H9 (cell line): ENCODE measurements around the gene PKN3. TPM values are rescaled to one million over a fixed set of nuclear protein-coding genes. Genes with fewer than 3 reads are reported as not detected.

Experiments
- DNase-seq: peaks from one replicate; pipeline ENCODE4 v3.0.0-alpha.2; 2017
- H2AFZ ChIP-seq: one replicate; pipeline ENCODE4 v1.6.1; 2013; ENCODE audit warnings: mild to moderate bottlenecking, low read length, control low read depth, moderate library complexity
- H2AK5ac ChIP-seq: 2 replicates; pipeline ENCODE4 v1.6.1; 2013; ENCODE audit warnings: low read length, control low read depth, mixed read lengths; ENCODE audit not compliant: insufficient read length
- H2BK120ac ChIP-seq: one replicate; pipeline ENCODE4 v1.6.1; 2013; ENCODE audit warnings: low read depth, mild to moderate bottlenecking, low read length, control low read depth, inconsistent platforms; ENCODE audit not compliant: poor library complexity, severe bottlenecking
- H2BK12ac ChIP-seq: 2 replicates; pipeline ENCODE4 v1.6.1; 2013; ENCODE audit warnings: low read length, control low read depth, mixed read lengths, low read depth; ENCODE audit not compliant: insufficient read length
- H2BK15ac ChIP-seq: 2 replicates; pipeline ENCODE4 v1.6.1; 2013; ENCODE audit warnings: low read depth, low read length, control low read depth
- H2BK20ac ChIP-seq: one replicate; pipeline ENCODE4 v1.6.1; 2013; ENCODE audit warnings: low read depth, mild to moderate bottlenecking, low read length, control low read depth, inconsistent platforms; ENCODE audit not compliant: poor library complexity, severe bottlenecking
- H2BK5ac ChIP-seq: 2 replicates; pipeline ENCODE4 v1.6.1; 2013; ENCODE audit warnings: low read length, control low read depth, mixed read lengths; ENCODE audit not compliant: insufficient read length
- H3K14ac ChIP-seq: 2 replicates; pipeline ENCODE4 v1.6.1; 2013; ENCODE audit warnings: low read length, control low read depth; ENCODE audit not compliant: insufficient read depth
- H3K18ac ChIP-seq: 2 replicates; pipeline ENCODE4 v1.6.1; 2013; ENCODE audit warnings: low read depth, mild to moderate bottlenecking, mixed read lengths, low read length, control low read depth; ENCODE audit not compliant: insufficient read length
- H3K23ac ChIP-seq: 2 replicates; pipeline ENCODE4 v1.6.1; 2013; ENCODE audit warnings: low read length, control low read depth, mixed read lengths, low read depth; ENCODE audit not compliant: insufficient read length
- H3K23me2 ChIP-seq: 2 replicates; pipeline ENCODE4 v1.6.1; 2013; ENCODE audit warnings: low read depth, mild to moderate bottlenecking, mixed read lengths, low read length, control low read depth; ENCODE audit not compliant: insufficient read length, poor library complexity, severe bottlenecking
- H3K27ac ChIP-seq: 2 replicates; pipeline ENCODE4 v1.5.1; 2013; ENCODE audit warnings: low read length, control low read depth, mixed read lengths, low read depth; ENCODE audit not compliant: insufficient read length
- H3K27me3 ChIP-seq: 2 replicates; pipeline ENCODE4 v1.6.1; 2013; ENCODE audit warnings: low read length, control low read depth, inconsistent platforms; ENCODE audit not compliant: insufficient read depth
- H3K4ac ChIP-seq: 2 replicates; pipeline ENCODE4 v1.6.1; 2013; ENCODE audit warnings: low read depth, mild to moderate bottlenecking, control low read depth, inconsistent platforms, low read length, moderate library complexity
- H3K4me1 ChIP-seq: 2 replicates; pipeline ENCODE4 v1.6.1; 2013; ENCODE audit warnings: low read length, control low read depth, inconsistent platforms; ENCODE audit not compliant: insufficient read depth
- H3K4me2 ChIP-seq: 2 replicates; pipeline ENCODE4 v1.6.1; 2013; ENCODE audit warnings: low read length, control low read depth, mixed read lengths; ENCODE audit not compliant: insufficient read length, insufficient read depth
- H3K56ac ChIP-seq: 2 replicates; pipeline ENCODE4 v1.6.1; 2013; ENCODE audit warnings: low read depth, mild to moderate bottlenecking, mixed read lengths, low read length, control low read depth; ENCODE audit not compliant: insufficient read length
- H3K79me1 ChIP-seq: 2 replicates; pipeline ENCODE4 v1.6.1; 2013; ENCODE audit warnings: low read depth, mild to moderate bottlenecking, moderate library complexity, low read length, control low read depth, inconsistent platforms; ENCODE audit not compliant: insufficient read depth, poor library complexity, severe bottlenecking
- H3K79me2 ChIP-seq: 2 replicates; pipeline ENCODE4 v1.6.1; 2013; ENCODE audit warnings: low read length, control low read depth, inconsistent platforms; ENCODE audit not compliant: insufficient read depth
- H3K9ac ChIP-seq: 2 replicates; pipeline ENCODE4 v1.6.1; 2013; ENCODE audit warnings: low read length, control low read depth, mixed read lengths; ENCODE audit not compliant: insufficient read length; ENCODE audit errors: extremely low read depth
- H3K9me3 ChIP-seq: one replicate; pipeline ENCODE4 v1.6.1; 2013; ENCODE audit warnings: low read depth, low read length, inconsistent platforms; ENCODE audit not compliant: control insufficient read depth
- H3T11ph ChIP-seq: one replicate; pipeline ENCODE4 v1.6.1; 2013; ENCODE audit warnings: mild to moderate bottlenecking, low read length, control low read depth, inconsistent platforms
- H4K20me1 ChIP-seq: one replicate; pipeline ENCODE4 v1.6.1; 2013; ENCODE audit not compliant: control insufficient read depth, insufficient read length, insufficient read depth
- H4K5ac ChIP-seq: 2 replicates; pipeline ENCODE4 v1.6.1; 2013; ENCODE audit warnings: low read depth, mild to moderate bottlenecking, mixed read lengths, low read length, control low read depth; ENCODE audit not compliant: insufficient read length
- H4K8ac ChIP-seq: replicated peaks from 2 replicates; pipeline ENCODE4 v1.6.1; 2013; ENCODE audit warnings: low read length, control low read depth, mixed read lengths, low read depth; ENCODE audit not compliant: insufficient read length
- H4K91ac ChIP-seq: 2 replicates; pipeline ENCODE4 v1.6.1; 2013; ENCODE audit warnings: low read depth, mild to moderate bottlenecking, moderate library complexity, mixed read lengths, low read length, control low read depth; ENCODE audit not compliant: insufficient read length
- H3K27ac Mint-ChIP-seq, 3 experiments: 2 replicates in 2 of 3; 3 replicates in 1 of 3; pipeline ENCODE4 v1.8.0; 2020 to 2021; ENCODE audit warnings: mixed read lengths in 3 of 3, mild to moderate bottlenecking in 1 of 3, moderate library complexity in 1 of 3
- H3K27me3 Mint-ChIP-seq: 2 replicates; pipeline ENCODE4 v1.8.0; 2021; ENCODE audit warnings: low read depth, mild to moderate bottlenecking, moderate library complexity, mixed read lengths
- H3K36me3 Mint-ChIP-seq, 3 experiments: 2 replicates in 2 of 3; 3 replicates in 1 of 3; pipeline ENCODE4 v1.8.0; 2020 to 2021; ENCODE audit warnings: low read depth in 3 of 3, mixed read lengths in 3 of 3; ENCODE audit not compliant: insufficient read depth in 1 of 3
- H3K4me1 Mint-ChIP-seq, 2 experiments: 2 replicates each; pipeline ENCODE4 v1.8.0; 2020; ENCODE audit warnings: mixed read lengths in 2 of 2
- H3K4me3 Mint-ChIP-seq, 2 experiments: 2 replicates in 1 of 2; 3 replicates in 1 of 2; pipeline ENCODE4 v1.8.0; 2020 to 2021; ENCODE audit warnings: mild to moderate bottlenecking in 2 of 2, mixed read lengths in 2 of 2, moderate library complexity in 1 of 2
- H3K9me3 Mint-ChIP-seq, 2 experiments: 2 replicates in 1 of 2; 3 replicates in 1 of 2; pipeline ENCODE4 v1.8.0; 2020; ENCODE audit warnings: mild to moderate bottlenecking in 2 of 2, mixed read lengths in 2 of 2, moderate library complexity in 1 of 2
- WGBS: extraction: QIAGEN DNeasy Blood & Tissue Kit; methylation state at CpG from one replicate; pipeline ENCODE4 v1.1.7; 2013; ENCODE audit warnings: missing lambda C conversion rate, low lambda C conversion rate, mixed read lengths; ENCODE audit not compliant: insufficient read length; ENCODE audit errors: extremely low coverage; 5-methylcytosine and 5-hydroxymethylcytosine counted together
- total RNA-seq: library from RNA; stranded (reverse); gene quantifications from 2 replicates; pipeline ENCODE4 v1.2.1, GENCODE V29; 2021
- TF ChIP-seq, protein P1 (sequence below): fragments of 200-600 bp; sonication (generic); conservative IDR thresholded peaks from 3 replicates; pipeline ENCODE4 v1.8.0; 2021; ENCODE audit warnings: antibody characterized with exemption, mild to moderate bottlenecking

PKN3 gene
- total RNA-seq, 1 experiment from 2014 or later, result 25.0 TPM

DNA sequence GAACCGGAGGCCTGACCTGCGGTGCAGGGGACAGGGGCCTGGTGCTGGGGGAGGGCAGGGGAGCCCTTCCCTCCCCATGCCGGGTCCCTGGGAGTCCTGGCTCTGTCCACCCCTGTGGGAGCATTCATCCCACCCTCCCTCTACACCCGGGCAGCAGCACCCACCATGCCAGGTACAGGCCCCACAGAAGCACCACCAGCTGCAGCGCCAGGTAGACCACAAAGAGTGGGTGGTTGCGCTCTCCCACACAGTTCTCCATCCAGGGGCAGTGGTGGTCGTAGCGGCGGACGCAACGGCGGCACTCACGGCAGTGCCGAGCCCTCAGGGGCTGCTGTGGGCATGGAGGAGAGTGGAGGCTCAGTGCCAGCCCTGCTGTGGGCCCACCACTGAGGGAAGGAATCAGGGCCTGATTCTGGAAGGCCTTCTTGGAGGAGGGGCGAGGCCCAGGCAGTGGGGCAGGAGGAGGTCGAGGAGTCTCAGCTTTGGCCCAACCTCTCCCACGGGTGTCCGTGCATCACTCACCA lies 19.2 kb downstream of the PKN3 start:
- no peak overlapping the region; a peak in 1 of 7 replicates for H3K27ac Mint-ChIP-seq
- no peak overlapping the region for H2BK15ac ChIP-seq
- no peak overlapping the region for H3K14ac ChIP-seq
- no peak overlapping the region for H3K18ac ChIP-seq
- peaks cover 4% of the 10 kb centered on the region for H3K23me2 ChIP-seq
- H3K4ac ChIP-seq, result no peak overlapping the region
- H3K9ac ChIP-seq, result no peak overlapping the region
- H2BK5ac ChIP-seq, result no peak overlapping the region
- H2BK20ac ChIP-seq, result no peak overlapping the region
- no peak overlapping the region for H2BK12ac ChIP-seq
- no peak overlapping the region for H3K27ac ChIP-seq
- H3T11ph ChIP-seq, result no peak overlapping the region
- no peak overlapping the region; a peak in 1 of 5 replicates for H3K4me3 Mint-ChIP-seq
- H3K27me3 Mint-ChIP-seq, result no peaks in the 10 kb centered on the region; the same call in 1 of the 2 replicates
- H4K91ac ChIP-seq, result no peak overlapping the region
- peaks cover 4 to 41% (median 29%) of the 10 kb centered on the region in 3 experiments; a peak in 6 of 7 replicates for H3K36me3 Mint-ChIP-seq
- H3K9me3 Mint-ChIP-seq, result no peaks in the 10 kb centered on the region; a peak in 2 of 5 replicates
- no peak for DNase-seq
- no peak overlapping the region for H4K5ac ChIP-seq
- TF ChIP-seq, protein P1, sequence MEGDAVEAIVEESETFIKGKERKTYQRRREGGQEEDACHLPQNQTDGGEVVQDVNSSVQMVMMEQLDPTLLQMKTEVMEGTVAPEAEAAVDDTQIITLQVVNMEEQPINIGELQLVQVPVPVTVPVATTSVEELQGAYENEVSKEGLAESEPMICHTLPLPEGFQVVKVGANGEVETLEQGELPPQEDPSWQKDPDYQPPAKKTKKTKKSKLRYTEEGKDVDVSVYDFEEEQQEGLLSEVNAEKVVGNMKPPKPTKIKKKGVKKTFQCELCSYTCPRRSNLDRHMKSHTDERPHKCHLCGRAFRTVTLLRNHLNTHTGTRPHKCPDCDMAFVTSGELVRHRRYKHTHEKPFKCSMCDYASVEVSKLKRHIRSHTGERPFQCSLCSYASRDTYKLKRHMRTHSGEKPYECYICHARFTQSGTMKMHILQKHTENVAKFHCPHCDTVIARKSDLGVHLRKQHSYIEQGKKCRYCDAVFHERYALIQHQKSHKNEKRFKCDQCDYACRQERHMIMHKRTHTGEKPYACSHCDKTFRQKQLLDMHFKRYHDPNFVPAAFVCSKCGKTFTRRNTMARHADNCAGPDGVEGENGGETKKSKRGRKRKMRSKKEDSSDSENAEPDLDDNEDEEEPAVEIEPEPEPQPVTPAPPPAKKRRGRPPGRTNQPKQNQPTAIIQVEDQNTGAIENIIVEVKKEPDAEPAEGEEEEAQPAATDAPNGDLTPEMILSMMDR, result no peak
- H3K79me1 ChIP-seq, result no peaks in the 10 kb centered on the region
- H2AK5ac ChIP-seq, result no peak overlapping the region
- H4K8ac ChIP-seq, result no peak overlapping the region
- H3K56ac ChIP-seq, result no peak overlapping the region
- H3K4me1 ChIP-seq, result no peaks in the 10 kb centered on the region; the same call in 1 of the 2 replicates
- no peak overlapping the region for H3K23ac ChIP-seq
- H2AFZ ChIP-seq, result no peak overlapping the region
- no peaks in the 10 kb centered on the region for H3K9me3 ChIP-seq
- no peak overlapping the region for H3K4me2 ChIP-seq
- no peaks in the 10 kb centered on the region for H3K27me3 ChIP-seq
- H4K20me1 ChIP-seq, result no peaks in the 10 kb centered on the region
- no CpG with 5 or more reads among the region's 18 CpGs for WGBS
- no peaks in the 10 kb centered on the region for H3K79me2 ChIP-seq
- no peak overlapping the region for H2BK120ac ChIP-seq
- H3K4me1 Mint-ChIP-seq, result peaks cover 22% of the 10 kb centered on the region in 2 experiments
